Measurements from ENCODE around the gene PPM1L. TPM values are rescaled to one million over a fixed set of nuclear protein-coding genes. Genes with fewer than 3 reads are reported as not detected.

The PPM1L gene
- total and polyA plus RNA-seq, 2 of the 13 experiments (the other 11 are each of a cell fraction or from before 2014, with no cell fraction given): 0.22 to 1.4 TPM

DNA sequence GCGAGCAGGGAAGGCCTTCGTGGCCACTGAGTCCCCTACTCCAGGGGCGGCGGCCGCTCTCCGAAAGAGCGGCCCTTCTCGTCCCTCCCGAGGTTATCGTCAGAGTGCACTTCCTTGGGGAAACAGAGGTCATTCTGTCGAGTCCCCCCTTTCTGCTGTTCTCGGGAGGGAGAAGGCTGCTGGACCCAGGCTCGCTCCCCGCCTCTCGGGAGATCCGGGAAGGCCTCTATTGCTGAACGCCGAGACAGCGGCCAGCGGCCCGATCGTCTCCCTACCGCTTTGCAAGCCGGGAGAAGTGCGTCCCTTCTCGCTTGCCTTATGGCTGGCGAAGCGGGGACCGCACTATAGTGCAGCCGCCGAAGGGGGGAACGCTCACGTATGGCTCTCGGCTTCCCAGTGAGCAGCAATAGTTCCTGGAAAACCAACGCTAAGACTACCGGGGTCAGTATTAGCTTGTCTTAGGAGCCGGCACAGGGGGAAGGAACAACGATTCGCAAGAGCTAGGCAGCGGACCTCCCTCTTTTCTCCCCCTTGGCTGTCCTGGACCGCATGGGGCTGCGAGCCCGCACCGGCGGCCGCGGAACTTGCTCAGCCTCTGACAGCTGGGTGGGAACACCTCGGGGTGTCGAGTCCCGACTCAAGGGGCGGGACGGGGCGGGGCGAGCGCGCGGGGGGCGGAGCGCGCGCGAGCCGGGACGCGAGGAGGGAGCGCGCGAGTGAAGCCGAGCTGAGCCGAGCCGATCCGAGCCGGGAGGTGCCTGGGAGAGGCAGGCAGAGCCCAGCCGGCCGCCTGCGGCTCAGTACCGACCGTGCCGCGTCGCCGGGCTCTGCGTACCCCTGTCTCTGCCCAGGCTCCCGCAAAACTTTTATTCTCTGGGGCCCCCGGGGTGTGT is 930 bp upstream of the PPM1L start (continued):
- TF ChIP-seq, protein P1, sequence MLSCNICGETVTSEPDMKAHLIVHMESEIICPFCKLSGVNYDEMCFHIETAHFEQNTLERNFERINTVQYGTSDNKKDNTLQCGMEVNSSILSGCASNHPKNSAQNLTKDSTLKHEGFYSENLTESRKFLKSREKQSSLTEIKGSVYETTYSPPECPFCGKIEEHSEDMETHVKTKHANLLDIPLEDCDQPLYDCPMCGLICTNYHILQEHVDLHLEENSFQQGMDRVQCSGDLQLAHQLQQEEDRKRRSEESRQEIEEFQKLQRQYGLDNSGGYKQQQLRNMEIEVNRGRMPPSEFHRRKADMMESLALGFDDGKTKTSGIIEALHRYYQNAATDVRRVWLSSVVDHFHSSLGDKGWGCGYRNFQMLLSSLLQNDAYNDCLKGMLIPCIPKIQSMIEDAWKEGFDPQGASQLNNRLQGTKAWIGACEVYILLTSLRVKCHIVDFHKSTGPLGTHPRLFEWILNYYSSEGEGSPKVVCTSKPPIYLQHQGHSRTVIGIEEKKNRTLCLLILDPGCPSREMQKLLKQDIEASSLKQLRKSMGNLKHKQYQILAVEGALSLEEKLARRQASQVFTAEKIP (CRISPR knock-in tag; IDR thresholded peaks at IDR 0.05; ENCODE audit: borderline replicate concordance): no peak
- TF ChIP-seq THYN1 (CRISPR knock-in tag; IDR thresholded peaks at IDR 0.05; ENCODE audit: borderline replicate concordance, low read depth): no peak
- TF ChIP-seq ZBTB42 (CRISPR knock-in tag; IDR thresholded peaks at IDR 0.05): no peak
- no peak; the same call in 1 of the 2 replicates for TF ChIP-seq ZNF703 (CRISPR knock-in tag; IDR thresholded peaks at IDR 0.05; ENCODE audit: borderline replicate concordance)
- no peak for TF ChIP-seq ZNF775 (CRISPR knock-in tag; IDR thresholded peaks at IDR 0.05; ENCODE audit: borderline replicate concordance)
- TF ChIP-seq BRD4 (CRISPR knock-in tag; IDR thresholded peaks at IDR 0.05): no peak
- TF ChIP-seq, protein P2, sequence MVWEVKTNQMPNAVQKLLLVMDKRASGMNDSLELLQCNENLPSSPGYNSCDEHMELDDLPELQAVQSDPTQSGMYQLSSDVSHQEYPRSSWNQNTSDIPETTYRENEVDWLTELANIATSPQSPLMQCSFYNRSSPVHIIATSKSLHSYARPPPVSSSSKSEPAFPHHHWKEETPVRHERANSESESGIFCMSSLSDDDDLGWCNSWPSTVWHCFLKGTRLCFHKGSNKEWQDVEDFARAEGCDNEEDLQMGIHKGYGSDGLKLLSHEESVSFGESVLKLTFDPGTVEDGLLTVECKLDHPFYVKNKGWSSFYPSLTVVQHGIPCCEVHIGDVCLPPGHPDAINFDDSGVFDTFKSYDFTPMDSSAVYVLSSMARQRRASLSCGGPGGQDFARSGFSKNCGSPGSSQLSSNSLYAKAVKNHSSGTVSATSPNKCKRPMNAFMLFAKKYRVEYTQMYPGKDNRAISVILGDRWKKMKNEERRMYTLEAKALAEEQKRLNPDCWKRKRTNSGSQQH (CRISPR knock-in tag; IDR thresholded peaks at IDR 0.05; ENCODE audit: low read depth): no peak
- no peak for TF ChIP-seq YEATS2 (CRISPR knock-in tag; IDR thresholded peaks at IDR 0.05; ENCODE audit: borderline replicate concordance)
- no peak for TF ChIP-seq DNMT1 (CRISPR knock-in tag; IDR thresholded peaks at IDR 0.05)
- 0 out of 2 replicates have a peak, but pooled peaks have one; percentile 24 for TF ChIP-seq ZNF746 (CRISPR knock-in tag; IDR thresholded peaks at IDR 0.05)
- TF ChIP-seq ZNF326 (CRISPR knock-in tag; IDR thresholded peaks at IDR 0.05; ENCODE audit: borderline replicate concordance): no peak
- no peak; the same call in 1 of the 2 replicates for TF ChIP-seq MTF1 (CRISPR knock-in tag; IDR thresholded peaks at IDR 0.05)
- 0 out of 2 replicates have a peak, but pooled peaks have one; percentile 38 for TF ChIP-seq ZNF446 (CRISPR knock-in tag; IDR thresholded peaks at IDR 0.05)
- TF ChIP-seq, protein P3, sequence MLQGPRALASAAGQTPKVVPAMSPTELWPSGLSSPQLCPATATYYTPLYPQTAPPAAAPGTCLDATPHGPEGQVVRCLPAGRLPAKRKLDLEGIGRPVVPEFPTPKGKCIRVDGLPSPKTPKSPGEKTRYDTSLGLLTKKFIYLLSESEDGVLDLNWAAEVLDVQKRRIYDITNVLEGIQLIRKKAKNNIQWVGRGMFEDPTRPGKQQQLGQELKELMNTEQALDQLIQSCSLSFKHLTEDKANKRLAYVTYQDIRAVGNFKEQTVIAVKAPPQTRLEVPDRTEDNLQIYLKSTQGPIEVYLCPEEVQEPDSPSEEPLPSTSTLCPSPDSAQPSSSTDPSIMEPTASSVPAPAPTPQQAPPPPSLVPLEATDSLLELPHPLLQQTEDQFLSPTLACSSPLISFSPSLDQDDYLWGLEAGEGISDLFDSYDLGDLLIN (CRISPR knock-in tag; IDR thresholded peaks at IDR 0.05; ENCODE audit: borderline replicate concordance): no peak
- TF ChIP-seq, protein P4, sequence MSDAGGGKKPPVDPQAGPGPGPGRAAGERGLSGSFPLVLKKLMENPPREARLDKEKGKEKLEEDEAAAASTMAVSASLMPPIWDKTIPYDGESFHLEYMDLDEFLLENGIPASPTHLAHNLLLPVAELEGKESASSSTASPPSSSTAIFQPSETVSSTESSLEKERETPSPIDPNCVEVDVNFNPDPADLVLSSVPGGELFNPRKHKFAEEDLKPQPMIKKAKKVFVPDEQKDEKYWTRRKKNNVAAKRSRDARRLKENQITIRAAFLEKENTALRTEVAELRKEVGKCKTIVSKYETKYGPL (CRISPR knock-in tag; IDR thresholded peaks at IDR 0.05): no peak; the same call in 1 of the 2 replicates
- TF ChIP-seq ZNF670 (CRISPR knock-in tag; IDR thresholded peaks at IDR 0.05; ENCODE audit: borderline replicate concordance): peak; percentile 60; the same call in 1 of the 2 replicates
- TF ChIP-seq, protein P5, sequence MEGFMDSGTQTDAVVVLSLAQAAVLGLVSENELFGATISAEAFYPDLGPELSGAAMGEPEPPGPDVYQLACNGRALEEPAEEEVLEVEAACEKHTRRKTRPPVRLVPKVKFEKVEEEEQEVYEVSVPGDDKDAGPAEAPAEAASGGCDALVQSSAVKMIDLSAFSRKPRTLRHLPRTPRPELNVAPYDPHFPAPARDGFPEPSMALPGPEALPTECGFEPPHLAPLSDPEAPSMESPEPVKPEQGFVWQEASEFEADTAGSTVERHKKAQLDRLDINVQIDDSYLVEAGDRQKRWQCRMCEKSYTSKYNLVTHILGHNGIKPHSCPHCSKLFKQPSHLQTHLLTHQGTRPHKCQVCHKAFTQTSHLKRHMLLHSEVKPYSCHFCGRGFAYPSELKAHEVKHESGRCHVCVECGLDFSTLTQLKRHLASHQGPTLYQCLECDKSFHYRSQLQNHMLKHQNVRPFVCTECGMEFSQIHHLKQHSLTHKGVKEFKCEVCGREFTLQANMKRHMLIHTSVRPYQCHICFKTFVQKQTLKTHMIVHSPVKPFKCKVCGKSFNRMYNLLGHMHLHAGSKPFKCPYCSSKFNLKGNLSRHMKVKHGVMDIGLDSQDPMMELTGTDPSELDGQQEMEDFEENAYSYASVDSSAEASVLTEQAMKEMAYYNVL (CRISPR knock-in tag; IDR thresholded peaks at IDR 0.05; ENCODE audit: borderline replicate concordance): no peak
- no peak for TF ChIP-seq YY1 (IDR thresholded peaks at IDR 0.05; ENCODE audit: insufficient read depth, insufficient replicate concordance, low read depth, low read length)
- TF ChIP-seq, protein P6, sequence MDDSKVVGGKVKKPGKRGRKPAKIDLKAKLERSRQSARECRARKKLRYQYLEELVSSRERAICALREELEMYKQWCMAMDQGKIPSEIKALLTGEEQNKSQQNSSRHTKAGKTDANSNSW (CRISPR knock-in tag; IDR thresholded peaks at IDR 0.05; ENCODE audit: borderline replicate concordance): no peak
- TF ChIP-seq ZNF230 (CRISPR knock-in tag; IDR thresholded peaks at IDR 0.05): no peak

Data from HepG2 (cell line).